H1 (cell line): ENCODE data around the gene PERCC1. TPM values are rescaled to one million over a fixed set of nuclear protein-coding genes. Genes with fewer than 3 reads are reported as not detected.

ENCODE experiments used
- CTCF ChIA-PET: fragments of 300-600 bp; sonication (Branson Sonifier 250); formaldehyde crosslinking; loops from one replicate; lab custom pipeline; 2021; ENCODE audit not compliant: partially characterized antibody; lab: Charles Lee
- POLR2A ChIA-PET: fragments of 300-600 bp; sonication (Branson Sonifier 250); formaldehyde crosslinking; loops from one replicate; lab custom pipeline; 2021; ENCODE audit warnings: inconsistent platforms; ENCODE audit not compliant: partially characterized antibody; lab: Charles Lee
- DNase-seq, 2 experiments: peaks; one replicate each; pipeline versions ENCODE4 v3.0.0 to v3.0.0-alpha.2; 2010 to 2022; ENCODE audit warnings: low spot score in 2 of 2, low read depth in 1 of 2, mixed read lengths in 1 of 2
- FAIRE-seq: peaks from 2 replicates; lab custom pipeline; 2011; peaks lifted over from hg19 to GRCh38; lab: Jason Lieb, UNC
- H2AFZ ChIP-seq: 2 replicates; pipeline ENCODE4 v1.8.1; 2012; ENCODE audit warnings: low read length, inconsistent platforms
- H2AK5ac ChIP-seq: 2 replicates; pipeline ENCODE4 v1.6.1; 2013; ENCODE audit warnings: low read depth, low read length
- H2BK120ac ChIP-seq: replicated peaks from 2 replicates; pipeline ENCODE3; 2013; ENCODE audit warnings: low read depth, low read length, inconsistent platforms
- H2BK12ac ChIP-seq: 2 replicates; pipeline ENCODE4 v1.6.1; 2013; ENCODE audit warnings: low read depth, low read length
- H2BK15ac ChIP-seq: 2 replicates; pipeline ENCODE4 v1.6.1; 2013; ENCODE audit warnings: low read length
- H2BK20ac ChIP-seq: 2 replicates; pipeline ENCODE4 v1.6.1; 2013; ENCODE audit warnings: low read length
- H2BK5ac ChIP-seq: 2 replicates; pipeline ENCODE4 v1.6.1; 2013; ENCODE audit warnings: low read depth, low read length
- H3K14ac ChIP-seq: 2 replicates; pipeline ENCODE4 v1.6.1; 2013; ENCODE audit warnings: inconsistent platforms; ENCODE audit not compliant: insufficient read length
- H3K18ac ChIP-seq: 2 replicates; pipeline ENCODE4 v1.6.1; 2013; ENCODE audit warnings: low read length; ENCODE audit errors: extremely low read depth
- H3K23ac ChIP-seq: 2 replicates; pipeline ENCODE4 v1.6.1; 2013; ENCODE audit warnings: inconsistent platforms; ENCODE audit not compliant: insufficient read length
- H3K23me2 ChIP-seq: 2 replicates; pipeline ENCODE4 v1.6.1; 2013; ENCODE audit warnings: low read depth, low read length
- H3K27ac ChIP-seq: 2 replicates; pipeline ENCODE4 v1.6.1; 2011; ENCODE audit warnings: low read depth, low read length, inconsistent platforms
- H3K27me3 ChIP-seq, 4 experiments: replicated peaks in 1 of 4; 1 replicate in 1 of 4; 2 replicates in 3 of 4; pipeline versions ENCODE4 v1.6.1 to v1.8.1; 2011 to 2013; ENCODE audit warnings: low read length in 3 of 4, mild to moderate bottlenecking in 3 of 4, inconsistent platforms in 2 of 4, mixed read lengths in 2 of 4, moderate library complexity in 1 of 4; ENCODE audit not compliant: control insufficient read depth in 3 of 4, insufficient read depth in 3 of 4; ENCODE audit errors: extremely low read depth in 1 of 4
- H3K36me3 ChIP-seq, 4 experiments: 2 replicates each; pipeline versions ENCODE4 v1.6.1 to v1.8.1; 2011 to 2013; ENCODE audit warnings: mild to moderate bottlenecking in 4 of 4, low read length in 3 of 4, moderate library complexity in 2 of 4, control low read depth in 1 of 4, inconsistent platforms in 1 of 4; ENCODE audit not compliant: insufficient read depth in 4 of 4, control insufficient read depth in 2 of 4
- H3K4ac ChIP-seq: replicated peaks from 2 replicates; pipeline ENCODE3; 2013; ENCODE audit warnings: low read length, low read depth, mixed read lengths, inconsistent platforms; ENCODE audit not compliant: insufficient read length
- H3K4me1 ChIP-seq, 4 experiments: replicated peaks in 1 of 4; 1 replicate in 1 of 4; 2 replicates in 3 of 4; pipeline versions ENCODE4 v1.6.1 to v1.8.1; 2011 to 2013; ENCODE audit warnings: low read length in 3 of 4, inconsistent platforms in 2 of 4, mixed read lengths in 1 of 4; ENCODE audit not compliant: insufficient read depth in 4 of 4, control insufficient read depth in 3 of 4
- H3K4me2 ChIP-seq, 2 experiments: 2 replicates each; pipeline versions ENCODE4 v1.6.1 to v1.8.1; 2011 to 2013; ENCODE audit warnings: low read depth in 2 of 2, low read length in 2 of 2, control low read depth in 1 of 2, inconsistent platforms in 1 of 2, mild to moderate bottlenecking in 1 of 2; ENCODE audit not compliant: insufficient read depth in 1 of 2
- H3K4me3 ChIP-seq, 4 experiments: fragments of 200-600, 300-600 bp in 1 of 4; sonication (generic), shearing (Covaris generic), sonication (Bioruptor Twin) in 1 of 4; 2 replicates each; pipeline versions ENCODE4 v1.5.1 to v1.8.1; 2011 to 2016; ENCODE audit warnings: low read length in 4 of 4, low read depth in 3 of 4, control low read depth in 2 of 4, inconsistent platforms in 2 of 4, mild to moderate bottlenecking in 2 of 4, mixed read lengths in 1 of 4, moderate library complexity in 1 of 4; ENCODE audit not compliant: insufficient read depth in 2 of 4; ENCODE audit errors: extremely low read depth in 1 of 4
- H3K56ac ChIP-seq: replicated peaks from 2 replicates; pipeline ENCODE3; 2013; ENCODE audit warnings: low read depth, mild to moderate bottlenecking, mixed read lengths, low read length, inconsistent platforms; ENCODE audit not compliant: insufficient read length
- H3K79me1 ChIP-seq: 2 replicates; pipeline ENCODE4 v1.6.1; 2013; ENCODE audit warnings: low read depth, low read length, control low read depth
- H3K79me2 ChIP-seq, 2 experiments: 2 replicates each; pipeline versions ENCODE4 v1.6.1 to v1.8.1; 2012 to 2013; ENCODE audit warnings: low read length in 2 of 2, mild to moderate bottlenecking in 2 of 2, inconsistent platforms in 1 of 2; ENCODE audit not compliant: insufficient read depth in 2 of 2, control insufficient read depth in 1 of 2
- H3K9ac ChIP-seq, 4 experiments: replicated peaks in 1 of 4; 1 replicate in 1 of 4; 2 replicates in 3 of 4; pipeline versions ENCODE4 v1.6.1 to v1.8.1; 2011 to 2013; ENCODE audit warnings: low read depth in 3 of 4, low read length in 3 of 4, control low read depth in 2 of 4, mild to moderate bottlenecking in 2 of 4, moderate library complexity in 2 of 4, inconsistent platforms in 1 of 4; ENCODE audit errors: extremely low read depth in 1 of 4
- H3K9me3 ChIP-seq, 2 experiments: 2 replicates each; pipeline versions ENCODE4 v1.6.1 to v1.8.1; 2012 to 2013; ENCODE audit warnings: mild to moderate bottlenecking in 2 of 2, moderate library complexity in 2 of 2, control low read depth in 1 of 2, inconsistent platforms in 1 of 2, low read depth in 1 of 2, low read length in 1 of 2, mixed read lengths in 1 of 2; ENCODE audit not compliant: insufficient read depth in 2 of 2
- H4K20me1 ChIP-seq, 2 experiments: replicated peaks in 1 of 2; 2 replicates each; pipeline versions ENCODE3 to v1.8.1; 2011 to 2013; ENCODE audit warnings: inconsistent platforms in 2 of 2, low read length in 2 of 2, mild to moderate bottlenecking in 1 of 2; ENCODE audit not compliant: insufficient read depth in 2 of 2, control insufficient read depth in 1 of 2
- H4K5ac ChIP-seq: 2 replicates; pipeline ENCODE4 v1.6.1; 2013; ENCODE audit warnings: low read length, low read depth, mixed read lengths, inconsistent platforms; ENCODE audit not compliant: insufficient read length
- H4K8ac ChIP-seq: 2 replicates; pipeline ENCODE4 v1.8.0; 2013; ENCODE audit warnings: mild to moderate bottlenecking, moderate library complexity, low read length, inconsistent platforms; ENCODE audit not compliant: insufficient read depth; ENCODE audit errors: extremely low read depth
- H4K91ac ChIP-seq: replicated peaks from 2 replicates; pipeline ENCODE3; 2013; ENCODE audit warnings: low read length, mixed read lengths, inconsistent platforms; ENCODE audit not compliant: insufficient read length
- CBX8 ChIP-seq: fragments of 300-800, 300-1000 bp; sonication (generic); IDR thresholded peaks from 2 replicates; pipeline ENCODE4 v1.7.1; 2016; ENCODE audit warnings: low read depth, low read length, borderline replicate concordance
- CEBPB ChIP-seq: IDR thresholded peaks from 2 replicates; pipeline ENCODE4 v1.6.1; 2012; ENCODE audit warnings: low read depth, low read length
- E2F6 ChIP-seq: IDR thresholded peaks from 2 replicates; pipeline ENCODE4 v1.6.1; 2012; ENCODE audit warnings: inconsistent platforms
- TEAD4 ChIP-seq: IDR thresholded peaks from 2 replicates; pipeline ENCODE4 v1.6.1; 2012; ENCODE audit warnings: low read depth, low read length, inconsistent platforms, mixed read lengths
- WGBS, 2 experiments: shearing (Covaris generic) in 1 of 2; methylation state at CpG; one replicate each; pipeline versions ENCODE4 v1.1.6 to v1.1.7; 2013 to 2015; ENCODE audit warnings: low lambda C conversion rate in 2 of 2, mixed read lengths in 2 of 2, inconsistent platforms in 1 of 2, low coverage in 1 of 2, missing lambda C conversion rate in 1 of 2; ENCODE audit not compliant: insufficient replicate concordance in 2 of 2, insufficient coverage in 1 of 2, insufficient read length in 1 of 2; ENCODE audit errors: extremely low coverage in 1 of 2, missing lambda C conversion rate in 1 of 2; 5-methylcytosine and 5-hydroxymethylcytosine counted together
- polyA plus RNA-seq, 7 experiments: library from polyadenylated mRNA; depleted of rRNA in 3 of 7; stranded (reverse) in 5 of 7; unstranded in 2 of 7; fragments of >200 nt in 5 of 7; fragments of 200-250 nt in 2 of 7; gene quantifications; 1 replicate in 5 of 7; 2 replicates in 1 of 7; 4 replicates in 1 of 7; pipeline versions ENCODE4 v1.2.1 to v1.2.3, GENCODE V29; 2011 to 2013; ENCODE audit warnings: missing spikeins in 2 of 7, mixed read lengths in 2 of 7
- total RNA-seq: library from RNA; stranded (reverse); fragmentation: NEBNext Ultra II Directional; extraction: Animal tissue kit (Norgen Biotek cat#: 25700); gene quantifications from 2 replicates; pipeline ENCODE4 v1.2.1, GENCODE V29; 2021

Gene PERCC1
- total and polyA plus RNA-seq, 2 of the 8 experiments (the other 6 are each of a cell fraction or from before 2014, with no cell fraction given), result not detected

GRCh38 chr16:1454561-1454960, 23.7 kb downstream of the PERCC1 start:
- Histone ChIP-seq H4K20me1 (peaks cover 2 to 7% of the 10 kb centered on the region in 2 experiments), H4K8ac (no peak overlapping the region), H3K4me2 (no peak overlapping the region), H2BK20ac (no peak overlapping the region), H3K36me3 (peaks cover 0 to 34% (median 11%) of the 10 kb centered on the region in 4 experiments; a peak in 5 of 8 replicates), H3K14ac (no peak overlapping the region), H3K27me3 (no peaks in the 10 kb centered on the region), H3K4me3 (no peak overlapping the region), H3K23ac (no peak overlapping the region), H3K4ac (no peak overlapping the region), H3K23me2 (no peaks in the 10 kb centered on the region), H2AFZ (no peak overlapping the region), H3K79me1 (no peaks in the 10 kb centered on the region; the same call in 1 of the 2 replicates), H3K79me2 (no peaks in the 10 kb centered on the region), H2BK12ac (no peak overlapping the region), H2BK15ac (no peak overlapping the region), H3K27ac (no peak overlapping the region), H2AK5ac (no peak overlapping the region), H4K91ac (no peak overlapping the region), H4K5ac (no peak overlapping the region), H2BK120ac (no peak overlapping the region), H3K18ac (no peak overlapping the region), H3K9ac (no peak overlapping the region), H3K9me3 (no peaks in the 10 kb centered on the region), H3K4me1 (no peaks in the 10 kb centered on the region), H3K56ac (no peak overlapping the region), H2BK5ac (no peak overlapping the region)
- DNase-seq, result no peak
- WGBS, 2 experiments, result 90% methylated on average over 17 of the region's 17 CpGs; no CpG with 5 or more reads in 1 of the 2 experiments
- TF ChIP-seq E2F6 (no peak), TEAD4 (no peak), CEBPB (no peak), CBX8 (no peak)
- FAIRE-seq, result no peak
- ChIA-PET POLR2A (interaction anchor here (0.6 to 1.3 kb wide), 2 partner anchors 11 to 1262 kb away, joined by 3 to 4 read pairs; no protein-coding TSS in a partner anchor), CTCF (interaction anchor here (0.5 to 1.5 kb wide), 3 partner anchors 11 to 92 kb away, joined by 3 to 5 read pairs (median 3); partner anchors contain the start of gene CCDC154)
